Brain microvascular endothelial cell (primary cell): ENCODE measurements around the gene ARHGDIB.

Experiments used
- DNase-seq: peaks from one replicate; pipeline ENCODE4 v3.0.0-alpha.2; 2020
- H3K27ac ChIP-seq: fragments of 250-450 bp; sonication (Bioruptor Pico); 2 replicates; pipeline ENCODE4 v1.5.1; 2020; ENCODE audit warnings: mild to moderate bottlenecking, moderate library complexity
- H3K27me3 ChIP-seq: fragments of 250-450 bp; sonication (Bioruptor Pico); replicated peaks from 2 replicates; pipeline ENCODE4 v1.5.1; 2020; ENCODE audit warnings: mild to moderate bottlenecking
- H3K36me3 ChIP-seq: fragments of 250-450 bp; sonication (Bioruptor Pico); replicated peaks from 2 replicates; pipeline ENCODE4 v1.5.1; 2020; ENCODE audit warnings: mild to moderate bottlenecking
- H3K4me3 ChIP-seq: 2 replicates; pipeline ENCODE4 v1.5.1; 2011; ENCODE audit warnings: low read depth, mild to moderate bottlenecking, control low read depth, low read length, moderate library complexity
- CTCF ChIP-seq: IDR thresholded peaks from 2 replicates; pipeline ENCODE4 v1.5.1; 2011; ENCODE audit warnings: low read depth, mild to moderate bottlenecking, moderate library complexity, low read length, control low read depth, inconsistent platforms; ENCODE audit errors: missing control alignments
- in situ Hi-C: cut with HindIII; loops from 2 replicates; pipeline ENCODE4 v1.10.0; 2017; ENCODE audit warnings: low sequenced_read_pairs, low pct_ligation_motif_present

Gene ARHGDIB

GRCh38 chr12:14931791-14932560 is 29.4 kb downstream of the ARHGDIB start:
- no peak for TF ChIP-seq CTCF
- in situ Hi-C loops: no loop called here
- H3K27me3 ChIP-seq: no peaks in the 10 kb centered on the region
- no peak for DNase-seq
- no peaks in the 10 kb centered on the region for H3K36me3 ChIP-seq
- H3K4me3 ChIP-seq: no peak overlapping the region
- no peak overlapping the region for H3K27ac ChIP-seq

GRCh38 chr12:14931359-14931758 is 30.0 kb downstream of the ARHGDIB start:
- DNase-seq: no peak
- no peaks in the 10 kb centered on the region for H3K36me3 ChIP-seq
- no peak overlapping the region for H3K4me3 ChIP-seq
- in situ Hi-C loops: no loop called here
- TF ChIP-seq CTCF: no peak
- no peaks in the 10 kb centered on the region for H3K27me3 ChIP-seq
- H3K27ac ChIP-seq: no peak overlapping the region

GRCh38 chr12:14930299-14930698 is 31.1 kb downstream of the ARHGDIB start:
- peak overlapping the region; percentile 22 for H3K27ac ChIP-seq
- H3K36me3 ChIP-seq: no peaks in the 10 kb centered on the region
- peak; percentile 23 for DNase-seq
- no peak overlapping the region for H3K4me3 ChIP-seq
- in situ Hi-C loops: no loop called here
- no peaks in the 10 kb centered on the region for H3K27me3 ChIP-seq
- no peak for TF ChIP-seq CTCF

GRCh38 chr12:14928931-14929330 is 32.5 kb downstream of the ARHGDIB start:
- no peak for DNase-seq
- no peak for TF ChIP-seq CTCF
- Histone ChIP-seq H3K27me3 (no peaks in the 10 kb centered on the region), H3K4me3 (no peak overlapping the region), H3K27ac (peak overlapping the region; percentile 19), H3K36me3 (no peaks in the 10 kb centered on the region)
- in situ Hi-C loops: no loop called here

GRCh38 chr12:14927267-14927666 is 34.1 kb downstream of the ARHGDIB start:
- Histone ChIP-seq H3K36me3 (no peaks in the 10 kb centered on the region), H3K27ac (no peak overlapping the region), H3K27me3 (no peaks in the 10 kb centered on the region), H3K4me3 (no peak overlapping the region)
- TF ChIP-seq CTCF: no peak
- no peak for DNase-seq
- in situ Hi-C loops: no loop called here

GRCh38 chr12:14924541-14924940 is 36.9 kb downstream of the ARHGDIB start:
- no peak for DNase-seq
- no peaks in the 10 kb centered on the region for H3K36me3 ChIP-seq
- no peaks in the 10 kb centered on the region for H3K27me3 ChIP-seq
- in situ Hi-C loops: no loop called here
- H3K27ac ChIP-seq: no peak overlapping the region
- H3K4me3 ChIP-seq: no peak overlapping the region
- TF ChIP-seq CTCF: no peak
